Gastroesophageal sphincter (tissue), 2 donors: ENCODE data around the gene CLEC2L.

Experiments
- POLR2A ChIP-seq, 2 donors: fragments of 450-650 bp; IDR thresholded peaks; one replicate each; pipeline ENCODE4 v1.6.1; 2017; ENCODE audit warnings: antibody characterized with exemption in 2 of 2, mild to moderate bottlenecking in 2 of 2, moderate library complexity in 1 of 2
- POLR2AphosphoS5 ChIP-seq: sonication (generic); formaldehyde crosslinking; IDR thresholded peaks from one replicate; pipeline ENCODE4 v1.6.1; 2017; ENCODE audit warnings: antibody characterized with exemption

- TF ChIP-seq POLR2AphosphoS5 (no peak), POLR2A (IDR thresholded peaks at IDR 0.05) (no peak)
These were observed 671 bp upstream of the CLEC2L start for GRCh38 chr7:139522830-139523198.
